Subcutaneous preadipocyte (primary cell): ENCODE measurements around the gene SIDT2. TPM values are rescaled to one million over a fixed set of nuclear protein-coding genes. Genes with fewer than 3 reads are reported as not detected.

ENCODE experiments used
- total RNA-seq: library from RNA; depleted of rRNA; stranded (reverse); fragments of >200 nt; gene quantifications from 2 replicates; pipeline ENCODE4 v1.2.3, GENCODE V29; 2012

Gene SIDT2
- 10.3 and 16.2 TPM in 2 replicates for total RNA-seq

GRCh38 chr11:117178210-117179034, at the start of gene SIDT2:
TSS of gene SIDT2 (plus strand) at chr11:117178743. CDS start at chr11:117179264, 521 bp downstream.

GRCh38 chr11:117143871-117144476, 34.6 kb upstream of the SIDT2 start, which contains the start of gene PAFAH1B2:
TSS of gene PAFAH1B2 (plus strand) at chr11:117144287. CDS start at chr11:117152448, 8,161 bp downstream.

GRCh38 chr11:117199053-117199915, 20.7 kb downstream of the SIDT2 start, which contains the start of gene TAGLN:
TSS of gene TAGLN (plus strand) at chr11:117199370. CDS start at chr11:117203014, 3,644 bp downstream.

GRCh38 chr11:117231842-117232091, 53.2 kb downstream of the SIDT2 start, which contains the start of gene PCSK7:
TSS of gene PCSK7 (minus strand) at chr11:117232073. CDS start at chr11:117229844, 2,229 bp downstream.

GRCh38 chr11:117232092-117232878, 53.7 kb downstream of the SIDT2 start, which contains the start of gene RNF214:
TSS of gene RNF214 (plus strand) at chr11:117232671. CDS start at chr11:117234273, 1,602 bp downstream.

Other genes with a start within 250 kb of the SIDT2 start
- 15.4 and 23.1 TPM in 2 replicates for gene SIK3, start 80.3 kb upstream of the SIDT2 start, total RNA-seq
- 93.7 and 138 TPM in 2 replicates for gene PAFAH1B2, start 34.5 kb upstream of the SIDT2 start, total RNA-seq
- 6.3 and 62.5 TPM in 2 replicates for gene TAGLN, start 20.6 kb downstream of the SIDT2 start, total RNA-seq
- 29.0 and 43.0 TPM in 2 replicates for gene PCSK7, start 53.3 kb downstream of the SIDT2 start, total RNA-seq
- gene RNF214, start 53.9 kb downstream of the SIDT2 start, total RNA-seq = 10.3 and 12.5 TPM in 2 replicates
- 3.7 and 4.1 TPM in 2 replicates for gene BACE1-AS, start 112.6 kb downstream of the SIDT2 start, total RNA-seq
- gene BACE1, start 137.5 kb downstream of the SIDT2 start, total RNA-seq = 24.6 and 27.8 TPM in 2 replicates
- gene CEP164, start 149.1 kb downstream of the SIDT2 start, total RNA-seq = 26.5 and 41.1 TPM in 2 replicates